Progenitor cell of endocrine pancreas (in vitro differentiated cells): ENCODE data around the gene CLEC10A. TPM values are rescaled to one million over a fixed set of nuclear protein-coding genes. Genes with fewer than 3 reads are reported as not detected.
"Not testable (repeated sequence)": the region's sequence is repeated elsewhere in the genome, so short reads cannot be mapped to it uniquely, and the experiment has no call there.

ENCODE experiments used
- DNase-seq: peaks from one replicate; pipeline ENCODE4 v3.0.0; 2021; ENCODE audit warnings: low spot score; ENCODE audit not compliant: unreplicated experiment
- H3K27ac Mint-ChIP-seq: 2 replicates; pipeline ENCODE4 v1.8.0; 2021; ENCODE audit warnings: mild to moderate bottlenecking, moderate library complexity, mixed read lengths
- H3K27me3 Mint-ChIP-seq: 2 replicates; pipeline ENCODE4 v1.8.0; 2021; ENCODE audit warnings: mixed read lengths
- H3K36me3 Mint-ChIP-seq: 2 replicates; pipeline ENCODE4 v1.8.0; 2022; ENCODE audit warnings: mixed read lengths; ENCODE audit not compliant: insufficient read depth
- H3K4me1 Mint-ChIP-seq: 2 replicates; pipeline ENCODE4 v1.8.0; 2021; ENCODE audit warnings: low read depth, mixed read lengths
- H3K4me3 Mint-ChIP-seq: 2 replicates; pipeline ENCODE4 v1.8.0; 2021; ENCODE audit warnings: low read depth, mild to moderate bottlenecking, moderate library complexity, mixed read lengths
- H3K9me3 Mint-ChIP-seq: 2 replicates; pipeline ENCODE4 v1.8.0; 2021; ENCODE audit warnings: low read depth, mixed read lengths
- total RNA-seq: library from RNA; stranded (reverse); gene quantifications from 2 replicates; pipeline ENCODE4 v1.2.1, GENCODE V29; 2021
- TF ChIP-seq, protein P1 (sequence below): fragments of 200-600 bp; sonication (generic); IDR thresholded peaks from one replicate; pipeline ENCODE4 v1.5.0; 2021; ENCODE audit warnings: antibody characterized with exemption, mild to moderate bottlenecking; ENCODE audit not compliant: unreplicated experiment

CLEC10A gene
- total RNA-seq, 1 donor from 2014 or later: not detected

DNA sequence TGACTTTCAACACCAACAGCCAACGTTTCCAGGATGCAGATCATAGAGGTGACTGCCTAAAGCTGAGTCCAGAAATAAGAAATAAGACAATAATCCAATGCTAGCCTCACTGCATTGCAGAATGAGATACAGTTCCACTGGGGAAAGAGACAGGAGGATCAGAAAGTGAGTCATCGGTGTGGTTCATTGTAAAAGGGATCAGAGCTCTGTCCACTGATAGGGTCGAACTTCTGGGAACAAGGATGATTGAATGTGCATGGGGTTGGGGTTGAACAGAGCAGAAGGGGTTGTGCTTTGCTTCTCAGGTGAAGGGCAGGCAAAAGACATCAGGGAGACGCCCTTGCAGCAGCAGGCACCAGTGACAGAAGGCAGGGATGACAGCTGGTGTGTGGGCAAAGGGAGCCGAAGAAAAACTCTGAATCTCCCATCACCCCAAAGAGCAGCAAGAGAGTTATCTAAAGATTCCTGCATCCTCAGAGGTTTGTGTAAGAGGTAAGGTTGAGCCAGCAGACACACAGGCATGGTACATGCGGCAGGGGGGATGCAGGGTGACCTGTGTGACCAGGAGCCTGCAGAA is 16.4 kb downstream of the CLEC10A start:
- Mint-ChIP-seq H3K27ac (no peak overlapping the region), H3K4me3 (no peak overlapping the region), H3K27me3 (peaks cover 15% of the 10 kb centered on the region), H3K4me1 (no peaks in the 10 kb centered on the region), H3K36me3 (peaks cover under 1% of the 10 kb centered on the region), H3K9me3 (peaks cover 8% of the 10 kb centered on the region)
- TF ChIP-seq, protein P1, sequence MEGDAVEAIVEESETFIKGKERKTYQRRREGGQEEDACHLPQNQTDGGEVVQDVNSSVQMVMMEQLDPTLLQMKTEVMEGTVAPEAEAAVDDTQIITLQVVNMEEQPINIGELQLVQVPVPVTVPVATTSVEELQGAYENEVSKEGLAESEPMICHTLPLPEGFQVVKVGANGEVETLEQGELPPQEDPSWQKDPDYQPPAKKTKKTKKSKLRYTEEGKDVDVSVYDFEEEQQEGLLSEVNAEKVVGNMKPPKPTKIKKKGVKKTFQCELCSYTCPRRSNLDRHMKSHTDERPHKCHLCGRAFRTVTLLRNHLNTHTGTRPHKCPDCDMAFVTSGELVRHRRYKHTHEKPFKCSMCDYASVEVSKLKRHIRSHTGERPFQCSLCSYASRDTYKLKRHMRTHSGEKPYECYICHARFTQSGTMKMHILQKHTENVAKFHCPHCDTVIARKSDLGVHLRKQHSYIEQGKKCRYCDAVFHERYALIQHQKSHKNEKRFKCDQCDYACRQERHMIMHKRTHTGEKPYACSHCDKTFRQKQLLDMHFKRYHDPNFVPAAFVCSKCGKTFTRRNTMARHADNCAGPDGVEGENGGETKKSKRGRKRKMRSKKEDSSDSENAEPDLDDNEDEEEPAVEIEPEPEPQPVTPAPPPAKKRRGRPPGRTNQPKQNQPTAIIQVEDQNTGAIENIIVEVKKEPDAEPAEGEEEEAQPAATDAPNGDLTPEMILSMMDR: no peak
- DNase-seq: no peak

DNA sequence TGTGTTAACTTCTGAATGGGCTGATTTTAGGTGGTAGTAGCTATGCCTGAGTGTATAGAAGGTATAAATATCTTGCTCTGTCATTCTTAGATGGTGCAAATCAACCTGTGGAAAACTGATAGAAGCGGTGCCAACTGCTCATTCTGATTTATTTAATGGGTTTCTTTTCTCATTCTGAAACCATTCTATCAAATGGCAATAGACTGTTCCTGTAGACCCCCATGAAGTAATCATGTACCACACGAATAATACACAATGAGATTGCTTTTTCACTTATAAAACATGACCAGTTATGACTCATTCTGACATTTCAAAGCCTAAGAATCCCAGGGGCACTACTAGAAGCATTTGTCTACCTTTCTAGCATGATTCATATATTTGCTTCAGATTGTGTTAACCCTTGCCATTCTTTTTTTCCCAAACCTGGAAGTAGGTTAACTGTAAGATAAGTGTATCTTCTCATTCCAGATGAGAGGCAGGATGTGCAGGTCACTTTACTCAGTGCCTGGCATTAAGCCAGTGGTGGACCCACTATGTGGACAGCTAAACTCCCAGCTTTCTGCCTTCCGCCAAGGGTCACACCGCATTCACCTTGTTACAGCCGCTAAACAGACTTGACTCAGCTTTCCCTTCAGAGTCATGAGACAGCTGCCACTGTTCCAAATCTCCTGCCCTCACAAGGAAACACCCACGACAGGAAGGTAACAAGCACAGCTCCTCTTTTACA is 19.7 kb downstream of the CLEC10A start:
- Mint-ChIP-seq H3K27ac (no peak overlapping the region), H3K4me3 (no peak overlapping the region), H3K9me3 (no peaks in the 10 kb centered on the region), H3K27me3 (peaks cover 11% of the 10 kb centered on the region), H3K4me1 (no peaks in the 10 kb centered on the region), H3K36me3 (no peaks in the 10 kb centered on the region)
- TF ChIP-seq, protein P1: no peak
- DNase-seq: no peak

DNA sequence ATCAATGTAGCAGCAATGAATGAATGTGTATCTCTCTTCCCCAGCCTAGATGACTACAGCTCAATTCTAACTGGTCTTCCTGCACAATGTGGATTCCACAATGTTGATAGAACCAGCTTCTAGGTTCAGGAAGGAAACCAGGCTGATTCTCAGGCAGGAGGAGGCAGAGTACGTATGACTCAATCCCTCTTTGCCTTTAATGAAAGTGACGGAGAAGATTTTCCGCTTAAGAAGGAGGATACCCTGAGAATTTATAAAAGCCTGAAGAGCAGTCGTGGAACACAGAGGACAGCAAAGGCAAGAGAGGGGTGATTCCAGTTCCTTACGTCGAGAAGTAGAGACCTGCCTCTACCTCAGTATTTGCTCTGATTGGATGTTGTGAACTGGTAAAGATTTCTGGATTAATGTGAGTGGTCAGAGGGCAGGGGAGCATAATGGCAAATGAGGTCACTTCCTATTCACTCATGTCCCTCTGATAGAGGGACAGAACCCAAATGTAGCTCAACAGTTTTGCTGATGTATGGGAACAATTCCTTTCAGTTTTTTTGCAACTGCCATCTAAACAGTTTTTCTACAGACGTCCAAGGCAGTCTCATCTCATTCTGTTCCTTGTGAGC is 21.1 kb downstream of the CLEC10A start:
- Mint-ChIP-seq H3K9me3 (no peaks in the 10 kb centered on the region), H3K27ac (no peak overlapping the region), H3K4me3 (no peak overlapping the region)

GRCh38 chr17:7056386-7056785 is 23.7 kb downstream of the CLEC10A start:
- H3K4me3 Mint-ChIP-seq: no peak overlapping the region
- TF ChIP-seq, protein P1: no peak
- DNase-seq: no peak
- H3K36me3 Mint-ChIP-seq: no peaks in the 10 kb centered on the region
- peaks cover 6% of the 10 kb centered on the region for H3K27me3 Mint-ChIP-seq
- H3K4me1 Mint-ChIP-seq: no peaks in the 10 kb centered on the region
- no peaks in the 10 kb centered on the region for H3K9me3 Mint-ChIP-seq
- H3K27ac Mint-ChIP-seq: no peak overlapping the region

More for the DNA sequence above, 21.1 kb downstream of the CLEC10A start:
- no peak for DNase-seq
- TF ChIP-seq, protein P1: no peak
- Mint-ChIP-seq H3K4me1 (no peaks in the 10 kb centered on the region), H3K27me3 (peaks cover 10% of the 10 kb centered on the region), H3K36me3 (no peaks in the 10 kb centered on the region)

- not testable (repeated sequence) for DNase-seq, H3K36me3 Mint-ChIP-seq, H3K9me3 Mint-ChIP-seq, H3K27ac Mint-ChIP-seq, H3K4me3 Mint-ChIP-seq
- peaks cover 12% of the 10 kb centered on the region for H3K27me3 Mint-ChIP-seq
- H3K4me1 Mint-ChIP-seq: peaks cover 15% of the 10 kb centered on the region
These were observed 29.5 kb downstream of the CLEC10A start for GRCh38 chr17:7050583-7050982.
